Stimulated activated CD8-positive, alpha-beta memory T cell treated with anti-CD3 and anti-CD28 coated beads, Interleukin-4, amount 100 ng/mL, for 4 hours (primary cell): ENCODE measurements around the gene SHISAL1.

Experiments used
- DNase-seq, 2 donors: peaks; one replicate each; pipeline ENCODE4 v3.0.0-alpha.2; 2020; ENCODE audit warnings: low read depth in 2 of 2, low spot score in 1 of 2

The SHISAL1 gene

DNA sequence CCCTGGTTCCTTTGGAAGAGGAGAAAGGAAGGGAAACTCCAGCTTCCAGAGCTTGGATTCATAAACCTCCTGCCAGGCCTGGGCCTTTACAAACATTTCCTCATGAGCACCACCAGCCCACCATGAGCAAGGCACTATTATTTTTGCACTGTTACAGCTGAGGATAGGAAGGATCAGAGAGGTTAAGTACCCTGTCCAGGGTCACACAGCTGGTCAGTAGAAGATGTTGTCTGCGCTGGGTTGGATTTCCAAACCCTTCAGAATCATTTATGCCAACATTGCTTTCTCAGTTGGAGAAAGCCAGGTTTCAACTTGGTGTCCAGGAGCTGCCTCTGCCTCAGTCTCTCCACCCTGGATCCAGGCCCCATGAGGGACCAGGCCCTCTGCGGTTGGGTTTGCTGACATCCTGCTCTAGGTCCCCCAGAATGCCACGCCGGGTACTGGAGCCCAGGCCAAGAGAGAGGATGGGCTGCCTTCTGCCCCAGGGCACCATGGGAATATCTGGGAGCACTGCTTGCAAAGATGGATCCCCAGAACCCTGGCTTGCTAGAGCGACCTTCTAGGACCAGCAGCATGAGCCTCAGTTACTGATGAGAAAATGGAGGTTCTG is 29.7 kb upstream of the SHISAL1 start:
- DNase-seq: no peak

DNA sequence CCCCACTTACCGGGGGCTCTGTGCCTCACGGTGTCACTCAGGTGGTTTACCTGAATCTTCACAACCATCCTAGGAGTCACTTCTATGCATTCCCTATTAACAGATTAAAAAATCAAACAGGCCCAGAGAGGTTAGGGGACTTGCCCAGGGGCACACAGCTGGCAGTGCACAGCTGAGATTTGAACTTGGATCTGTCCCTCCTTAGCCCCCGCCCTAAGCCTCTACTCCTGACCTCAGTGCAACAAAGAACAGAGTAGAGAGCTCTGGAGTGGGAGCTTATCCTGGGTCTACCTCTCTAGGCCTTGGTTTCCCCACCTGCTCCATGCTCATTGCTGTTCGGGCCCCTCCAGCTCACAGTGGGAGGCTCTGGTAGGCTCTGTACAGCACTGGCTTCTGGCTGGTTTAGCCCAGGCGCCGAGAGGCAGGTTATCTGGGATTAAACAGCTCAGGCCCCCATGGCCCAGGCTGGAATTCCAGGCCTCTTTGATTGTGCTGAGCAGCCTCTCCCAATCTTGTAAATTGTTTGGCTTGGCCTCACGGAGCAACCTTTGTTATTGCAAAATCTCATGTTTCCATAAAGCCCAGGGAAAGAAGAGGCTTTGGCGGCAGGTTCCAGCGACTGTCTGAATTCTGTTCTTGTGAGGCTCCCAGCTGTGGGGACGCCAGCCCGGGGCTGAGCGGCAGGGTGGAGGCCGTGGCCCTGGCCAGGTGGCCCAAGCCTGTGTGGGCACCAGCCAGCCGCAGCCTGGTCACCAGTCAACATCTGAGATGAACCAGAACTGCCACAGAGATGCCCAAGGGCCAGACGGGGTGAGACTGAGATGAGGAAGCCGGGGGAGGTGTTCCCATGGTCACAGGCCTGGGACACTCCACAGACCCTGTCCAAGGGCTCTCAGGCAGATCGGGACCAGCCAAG is 28.9 kb upstream of the SHISAL1 start:
- no peak for DNase-seq

DNA sequence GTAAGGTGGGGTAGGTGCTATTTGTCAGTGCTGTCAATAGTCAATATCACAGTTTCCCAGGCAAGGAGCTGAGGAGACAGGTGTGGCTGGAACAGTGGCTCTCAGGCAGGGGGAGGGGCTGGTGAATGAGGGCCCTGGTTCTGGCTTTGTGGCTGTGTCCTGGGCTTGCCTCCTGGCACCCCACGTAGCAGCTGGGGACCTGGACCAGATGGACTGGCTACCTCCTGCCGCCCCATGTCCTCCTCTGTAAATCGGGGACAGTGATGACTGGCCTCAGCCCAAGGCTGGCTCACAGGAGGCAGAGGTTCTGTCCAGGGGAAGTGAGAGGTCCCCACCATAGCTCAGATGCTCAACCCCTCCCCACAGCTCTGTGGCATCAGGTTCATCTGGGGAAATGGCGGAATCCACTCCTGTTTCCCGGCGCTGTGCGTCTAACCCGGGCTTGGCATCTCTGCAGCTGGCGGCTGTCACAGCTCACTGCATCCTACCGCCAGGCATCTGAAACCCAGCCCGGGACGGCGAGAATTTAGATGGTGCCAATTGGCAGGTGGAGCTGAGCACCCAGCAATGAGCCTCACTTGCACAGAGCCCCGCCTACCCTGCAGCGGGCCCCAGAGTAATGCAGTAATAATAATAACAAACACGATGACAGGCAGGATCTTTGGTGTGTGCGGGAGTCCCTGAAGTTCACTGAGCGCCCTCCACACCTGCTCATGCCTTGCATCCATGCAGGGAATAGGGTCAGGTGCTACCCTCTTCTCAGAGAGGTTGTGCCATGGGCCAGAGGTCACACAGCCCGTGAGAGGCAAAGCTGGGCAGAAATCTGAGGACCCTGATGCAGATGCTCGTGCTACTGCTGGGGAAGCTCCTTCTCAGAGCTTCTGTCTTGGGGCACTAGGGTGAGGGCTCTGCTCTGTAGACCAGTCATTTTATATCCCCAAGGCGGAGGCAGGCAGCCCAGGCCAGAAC is 27.8 kb upstream of the SHISAL1 start:
- no peak for DNase-seq

DNA sequence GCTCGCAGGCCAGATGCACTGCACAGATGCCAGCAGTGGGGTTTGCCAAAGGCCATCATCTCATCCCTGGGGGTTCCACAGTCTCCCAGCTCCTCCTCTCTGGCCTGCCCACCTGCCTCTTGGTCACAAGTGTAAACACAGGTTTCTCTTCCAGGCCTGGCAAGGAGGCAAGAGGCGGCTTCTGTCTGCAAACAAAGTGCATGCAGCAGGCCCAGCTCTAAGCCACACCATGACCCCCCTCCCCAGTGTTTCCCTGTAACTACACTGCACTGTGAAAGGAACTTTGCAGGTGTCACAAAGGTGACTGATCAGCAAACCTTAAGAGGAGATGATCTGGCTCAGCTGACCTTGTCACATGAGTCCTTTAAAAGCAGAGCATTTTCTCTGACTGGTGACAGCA is 26.2 kb upstream of the SHISAL1 start:
- DNase-seq: no peak

- DNase-seq: no peak
These were observed 25.5 kb upstream of the SHISAL1 start for GRCh38 chr22:44338177-44338810.

- DNase-seq: no peak
These were observed 24.9 kb upstream of the SHISAL1 start for GRCh38 chr22:44337678-44338004.

DNA sequence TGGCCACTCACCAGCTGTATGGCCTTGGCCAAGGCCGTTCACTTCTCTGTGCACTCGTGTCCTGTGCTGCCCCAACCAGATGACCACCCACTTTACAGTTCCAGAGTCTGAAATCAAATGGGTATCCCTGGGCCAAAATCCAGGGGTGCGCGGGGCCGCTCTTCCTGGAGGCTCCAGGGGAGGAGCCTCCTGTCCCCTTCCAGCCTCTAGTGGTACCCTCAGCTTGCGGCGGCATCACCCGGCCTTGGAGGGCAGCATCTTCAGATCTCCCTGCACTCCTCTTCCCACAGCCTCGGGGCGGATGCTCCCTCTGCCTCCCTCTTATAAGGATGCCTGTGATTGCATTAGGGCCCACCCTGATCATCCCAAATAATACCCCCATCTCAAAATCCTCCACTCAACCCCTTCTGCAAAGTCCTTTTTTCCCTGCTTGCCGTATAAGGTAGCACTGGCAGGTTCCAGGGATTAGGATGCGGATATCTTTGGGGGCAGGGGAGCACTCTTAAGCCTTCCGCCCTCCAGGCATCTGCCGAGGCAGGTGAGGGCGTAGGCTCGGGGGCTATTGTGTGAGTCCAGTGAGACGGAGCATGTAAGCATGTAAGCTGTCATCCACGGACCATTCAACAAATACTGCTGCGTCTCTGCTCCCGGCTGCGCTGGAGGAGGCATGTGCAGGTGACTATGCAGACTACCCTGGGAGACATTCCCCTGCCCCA is 24.4 kb upstream of the SHISAL1 start:
- DNase-seq: no peak

- no peak for DNase-seq
These were observed 23.4 kb upstream of the SHISAL1 start for GRCh38 chr22:44335903-44336803.

DNA sequence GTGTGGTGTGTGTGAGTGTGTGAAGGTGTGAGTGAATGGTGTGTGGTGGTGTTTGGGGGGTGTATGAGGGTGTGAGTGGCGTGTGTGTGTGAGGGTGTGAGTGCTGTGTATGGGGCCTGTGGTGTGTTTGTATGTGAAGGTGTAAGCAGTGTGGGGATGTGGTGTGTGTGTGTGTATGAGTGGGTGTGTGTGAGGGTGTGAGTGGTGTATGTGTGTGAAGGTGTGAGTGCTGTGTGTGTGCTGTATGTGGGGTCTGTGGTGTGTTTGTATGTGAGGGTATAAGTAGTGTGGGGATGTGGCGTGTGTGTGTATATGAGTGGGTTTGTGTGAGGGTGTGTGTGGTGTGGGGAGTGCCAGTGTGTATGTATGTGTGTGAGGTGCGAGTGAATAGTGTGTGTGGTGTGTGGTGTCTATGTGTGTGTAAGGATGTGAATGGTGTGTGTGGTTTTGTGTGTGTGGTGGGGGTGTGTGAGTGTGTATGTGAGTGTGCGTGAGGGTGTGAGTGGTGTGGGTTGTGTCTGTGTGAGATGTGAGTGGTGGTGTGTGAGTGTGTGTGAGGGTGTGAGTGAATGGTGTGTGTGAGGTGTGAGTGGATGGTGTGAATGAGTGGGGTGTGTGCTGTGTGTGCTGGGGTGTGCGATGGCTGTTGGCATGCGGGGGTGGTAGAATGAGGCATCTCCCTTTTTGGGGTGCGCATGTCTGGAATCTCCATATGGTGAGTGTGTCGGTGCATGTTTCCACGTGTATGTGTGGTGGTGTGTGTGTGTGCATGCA is 22.5 kb upstream of the SHISAL1 start:
- no peak for DNase-seq

DNA sequence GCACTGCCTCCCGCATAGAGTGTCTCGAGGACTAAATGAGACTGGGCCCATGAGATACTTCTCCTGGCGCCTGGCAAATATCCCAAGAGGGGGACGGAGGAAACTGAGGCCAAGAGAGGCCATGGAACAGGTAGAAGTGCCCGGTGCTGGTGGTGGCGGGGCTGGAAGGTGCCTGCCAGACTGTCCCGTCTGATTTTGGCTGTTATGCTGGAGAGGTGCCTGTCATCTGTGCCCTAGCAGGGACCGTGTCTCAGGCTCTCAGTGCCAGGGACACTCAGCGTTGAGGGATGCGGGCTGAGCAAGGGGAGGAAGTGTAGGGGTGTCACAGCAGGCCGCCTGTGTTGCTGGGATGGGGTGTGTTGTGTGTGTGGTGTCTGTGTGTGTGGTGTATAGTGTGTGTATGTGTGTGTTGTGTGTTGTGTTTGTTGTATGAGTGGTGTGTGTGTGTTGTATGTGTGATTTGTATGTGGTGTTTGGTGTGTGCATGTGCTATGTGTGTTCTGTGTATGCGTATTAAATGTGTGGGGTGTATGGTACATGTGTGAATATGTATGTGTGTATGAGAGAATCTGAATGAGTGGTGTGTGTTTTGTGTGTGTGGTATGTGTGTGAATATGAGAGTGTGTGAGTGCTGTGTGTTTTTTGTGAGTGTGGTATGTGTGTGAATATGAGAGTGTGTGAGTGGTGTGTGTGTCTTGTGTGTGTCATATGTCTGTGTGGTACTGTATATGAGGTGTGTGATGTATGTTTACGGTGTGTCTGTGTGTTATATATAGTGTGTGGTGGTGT is 21.3 kb upstream of the SHISAL1 start:
- DNase-seq: no peak

DNA sequence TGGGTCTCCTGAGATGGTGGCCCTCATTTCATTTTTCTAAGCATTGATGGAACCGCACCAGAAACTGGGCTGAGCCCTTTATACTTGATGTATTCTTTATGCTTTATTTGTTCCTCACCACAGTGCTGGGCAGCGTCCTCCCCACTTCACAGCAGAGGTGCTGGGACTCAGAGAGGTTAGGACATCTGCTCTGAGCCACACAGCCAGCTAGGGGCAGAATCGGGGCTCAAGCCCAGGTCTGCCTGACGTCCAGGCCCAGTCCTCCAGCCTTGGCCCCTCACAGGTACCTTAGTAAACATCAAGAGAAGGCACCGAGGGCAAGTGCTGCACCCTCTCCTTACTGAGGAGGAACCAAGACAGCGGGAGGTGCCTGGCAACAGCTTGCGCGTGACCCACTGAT is 20.2 kb upstream of the SHISAL1 start:
- DNase-seq: no peak

GRCh38 chr22:44331881-44332714 is 19.3 kb upstream of the SHISAL1 start:
- no peak for DNase-seq

GRCh38 chr22:44330744-44331660 is 18.3 kb upstream of the SHISAL1 start:
- DNase-seq: no peak

- no peak for DNase-seq
These were observed 17.5 kb upstream of the SHISAL1 start for GRCh38 chr22:44330188-44330743.

- no peak for DNase-seq
These were observed 16.5 kb upstream of the SHISAL1 start for GRCh38 chr22:44329179-44329796.
